ENCODE results near the gene GAGE10.
"Not testable (repeated sequence)": the region's sequence is repeated elsewhere in the genome, so short reads cannot be mapped to it uniquely, and the experiment has no call there.

The GAGE10 gene

GRCh38 chrX:49330421-49330820 is 27.0 kb downstream of the GAGE10 start:
- not testable (repeated sequence) for DNase-seq

GRCh38 chrX:49331282-49331681 is 27.8 kb downstream of the GAGE10 start, which contains the start of gene GAGE13:
GAGE13 (plus strand) TSS chrX:49331582; CDS start chrX:49332738, 1,156 bp downstream.
- DNase-seq: not testable (repeated sequence)

DNA sequence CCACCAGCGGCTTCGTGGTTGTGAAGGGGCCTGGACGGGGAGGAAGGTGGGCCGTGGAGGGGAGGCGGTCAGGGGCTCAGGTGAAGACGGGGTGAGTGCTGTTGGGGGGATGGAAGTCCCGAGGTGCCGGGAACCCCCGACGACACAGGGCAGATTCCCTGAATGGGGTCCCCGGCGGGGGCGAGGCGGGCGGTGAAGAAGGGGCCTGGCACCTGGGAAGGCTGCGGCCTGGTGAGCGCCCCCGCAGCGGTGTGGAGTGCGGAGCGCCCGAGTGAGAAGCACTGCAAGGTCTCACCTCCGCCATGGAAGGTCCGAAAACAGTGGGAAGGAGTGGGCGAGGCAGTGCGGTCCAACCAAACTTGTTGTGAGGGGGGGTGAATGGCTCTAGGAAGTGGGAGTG is 28.4 kb downstream of the GAGE10 start:
- not testable (repeated sequence) for DNase-seq

- DNase-seq: not testable (repeated sequence)
Observed at GRCh38 chrX:49341449-49341848, 38.0 kb downstream of the GAGE10 start.

- DNase-seq: not testable (repeated sequence)
Observed at GRCh38 chrX:49344496-49345175, 41.2 kb downstream of the GAGE10 start.

GRCh38 chrX:49345402-49345801 is 42.0 kb downstream of the GAGE10 start:
- DNase-seq: not testable (repeated sequence)

- not testable (repeated sequence) for DNase-seq
Observed at GRCh38 chrX:49346150-49346549, 42.7 kb downstream of the GAGE10 start.
